Tibial nerve (tissue), 4 donors: ENCODE measurements around the gene LYSMD1.

Source experiments
- EP300 ChIP-seq, 2 donors: sonication (generic); formaldehyde crosslinking; IDR thresholded peaks; one replicate each; pipeline ENCODE4 v1.6.1; 2017; ENCODE audit warnings: antibody characterized with exemption in 2 of 2, mild to moderate bottlenecking in 1 of 2
- TF ChIP-seq, protein P1 (sequence below), 5 experiments: fragments of 200-600 bp in 3 of 5; fragments of 450-650 bp in 2 of 5; sonication (generic) in 3 of 5; IDR thresholded peaks; one replicate each; pipeline ENCODE4 v1.5.1; 2016 to 2019; ENCODE audit warnings: antibody characterized with exemption in 5 of 5, mild to moderate bottlenecking in 3 of 5, moderate library complexity in 2 of 5

DNA sequence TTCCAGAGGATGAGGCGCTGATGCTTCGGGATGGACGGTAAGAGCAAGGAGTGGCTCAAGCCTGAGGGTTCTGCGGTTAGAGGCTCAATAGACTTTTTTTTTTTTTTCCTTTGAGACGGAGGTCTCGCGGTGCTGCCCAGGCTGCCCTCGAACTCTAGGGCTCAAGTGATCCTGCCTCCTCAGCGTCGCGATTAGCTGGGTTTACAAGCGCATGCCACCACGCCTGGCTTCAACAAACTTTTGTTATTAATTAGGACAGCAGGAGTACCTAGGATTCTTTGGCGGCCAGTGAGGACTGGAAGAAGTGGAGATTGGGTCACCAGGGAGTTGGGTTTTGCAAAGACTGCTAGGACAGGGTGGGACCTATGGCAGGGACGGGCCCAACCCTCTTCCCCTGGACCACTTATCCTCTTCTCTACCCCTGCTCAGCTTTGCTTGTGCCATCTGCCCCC lies 829 bp upstream of the LYSMD1 start:
- TF ChIP-seq, protein P1, sequence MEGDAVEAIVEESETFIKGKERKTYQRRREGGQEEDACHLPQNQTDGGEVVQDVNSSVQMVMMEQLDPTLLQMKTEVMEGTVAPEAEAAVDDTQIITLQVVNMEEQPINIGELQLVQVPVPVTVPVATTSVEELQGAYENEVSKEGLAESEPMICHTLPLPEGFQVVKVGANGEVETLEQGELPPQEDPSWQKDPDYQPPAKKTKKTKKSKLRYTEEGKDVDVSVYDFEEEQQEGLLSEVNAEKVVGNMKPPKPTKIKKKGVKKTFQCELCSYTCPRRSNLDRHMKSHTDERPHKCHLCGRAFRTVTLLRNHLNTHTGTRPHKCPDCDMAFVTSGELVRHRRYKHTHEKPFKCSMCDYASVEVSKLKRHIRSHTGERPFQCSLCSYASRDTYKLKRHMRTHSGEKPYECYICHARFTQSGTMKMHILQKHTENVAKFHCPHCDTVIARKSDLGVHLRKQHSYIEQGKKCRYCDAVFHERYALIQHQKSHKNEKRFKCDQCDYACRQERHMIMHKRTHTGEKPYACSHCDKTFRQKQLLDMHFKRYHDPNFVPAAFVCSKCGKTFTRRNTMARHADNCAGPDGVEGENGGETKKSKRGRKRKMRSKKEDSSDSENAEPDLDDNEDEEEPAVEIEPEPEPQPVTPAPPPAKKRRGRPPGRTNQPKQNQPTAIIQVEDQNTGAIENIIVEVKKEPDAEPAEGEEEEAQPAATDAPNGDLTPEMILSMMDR (IDR thresholded peaks at IDR 0.05) = no peak
- TF ChIP-seq EP300 (IDR thresholded peaks at IDR 0.05) = no peak
